ENCODE data around the gene DLG5. TPM values are rescaled to one million over a fixed set of nuclear protein-coding genes. Genes with fewer than 3 reads are reported as not detected.
A peak's percentile ranks its signal among the peaks of the same experiment; 100 is the strongest.

DLG5 gene
- total and polyA plus RNA-seq, 2 donors (not counting 1 experiment from before 2014, with no cell fraction given), result 0.51 to 0.54 TPM

DNA sequence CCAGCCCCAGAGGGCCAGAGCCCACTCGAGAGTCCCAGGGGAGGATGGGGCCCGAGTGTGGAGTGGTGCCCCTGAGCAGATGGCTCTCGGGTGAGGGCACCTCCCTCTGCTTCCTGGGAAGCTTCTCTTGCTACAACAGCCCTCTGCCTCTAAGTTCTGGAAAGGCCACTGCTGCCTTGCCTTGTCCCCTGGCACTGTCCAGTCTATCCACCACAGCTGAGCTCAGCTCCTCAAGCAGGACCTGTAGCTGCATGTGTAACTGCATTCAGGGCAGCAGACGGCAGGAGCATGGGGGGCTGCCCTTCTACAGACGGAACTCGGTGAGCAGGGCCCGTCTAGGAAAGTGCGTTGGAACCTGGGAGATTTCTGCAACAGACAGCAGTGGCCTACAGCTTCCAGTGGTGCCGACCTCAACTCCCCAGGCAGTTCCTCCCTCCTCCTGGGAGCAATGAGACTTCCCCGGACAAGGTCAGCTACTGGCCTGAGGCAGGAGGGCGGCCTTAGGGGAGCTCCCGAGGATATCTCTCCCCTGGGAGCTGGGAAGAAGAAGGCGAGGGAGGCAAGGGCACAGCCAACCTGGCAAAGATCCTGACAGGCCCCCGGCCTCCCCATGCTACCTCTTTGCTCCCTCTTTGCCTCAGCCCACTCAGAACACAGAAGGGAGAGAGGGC is 88.5 kb downstream of the DLG5 start:
- Mint-ChIP-seq H3K9me3 (ENCODE audit: insufficient read depth) (no peaks in the 10 kb centered on the region), H3K27me3 (no peaks in the 10 kb centered on the region), H3K4me1 (peaks cover 9% of the 10 kb centered on the region), H3K27ac (no peak overlapping the region), H3K4me3 (no peak overlapping the region)
- CTCF ChIA-PET, result interaction anchor here (1.2 to 3.0 kb wide), 3 partner anchors 9 to 124 kb away, joined by 5 to 17 read pairs (median 8); no protein-coding TSS in a partner anchor
- TF ChIP-seq, protein P1, sequence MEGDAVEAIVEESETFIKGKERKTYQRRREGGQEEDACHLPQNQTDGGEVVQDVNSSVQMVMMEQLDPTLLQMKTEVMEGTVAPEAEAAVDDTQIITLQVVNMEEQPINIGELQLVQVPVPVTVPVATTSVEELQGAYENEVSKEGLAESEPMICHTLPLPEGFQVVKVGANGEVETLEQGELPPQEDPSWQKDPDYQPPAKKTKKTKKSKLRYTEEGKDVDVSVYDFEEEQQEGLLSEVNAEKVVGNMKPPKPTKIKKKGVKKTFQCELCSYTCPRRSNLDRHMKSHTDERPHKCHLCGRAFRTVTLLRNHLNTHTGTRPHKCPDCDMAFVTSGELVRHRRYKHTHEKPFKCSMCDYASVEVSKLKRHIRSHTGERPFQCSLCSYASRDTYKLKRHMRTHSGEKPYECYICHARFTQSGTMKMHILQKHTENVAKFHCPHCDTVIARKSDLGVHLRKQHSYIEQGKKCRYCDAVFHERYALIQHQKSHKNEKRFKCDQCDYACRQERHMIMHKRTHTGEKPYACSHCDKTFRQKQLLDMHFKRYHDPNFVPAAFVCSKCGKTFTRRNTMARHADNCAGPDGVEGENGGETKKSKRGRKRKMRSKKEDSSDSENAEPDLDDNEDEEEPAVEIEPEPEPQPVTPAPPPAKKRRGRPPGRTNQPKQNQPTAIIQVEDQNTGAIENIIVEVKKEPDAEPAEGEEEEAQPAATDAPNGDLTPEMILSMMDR (IDR thresholded peaks at IDR 0.05), result no peak
- TF ChIP-seq EZH2 (IDR thresholded peaks at IDR 0.05; ENCODE audit: borderline replicate concordance, insufficient read depth, low read depth, low read length, poor library complexity, severe bottlenecking), result no peak
- Histone ChIP-seq H2AFZ (ENCODE audit: insufficient read depth, low read depth, low read length, poor library complexity, severe bottlenecking) (peak overlapping the region; percentile 38), H3K4me1 (ENCODE audit: control insufficient read depth in 2 of 2, insufficient read depth in 2 of 2, low read length in 2 of 2) (peaks cover 0 to 8% of the 10 kb centered on the region in 2 donors), H3K79me2 (ENCODE audit: control insufficient read depth, insufficient read depth, low read length) (no peaks in the 10 kb centered on the region), H3K4me2 (replicated peaks; ENCODE audit: low read depth, low read length, poor library complexity, severe bottlenecking) (no peak overlapping the region), H3K9me3 (ENCODE audit: control extremely low read depth in 1 of 3, control insufficient read depth in 2 of 3, insufficient read depth in 1 of 3, low read length in 2 of 3) (no peaks in the 10 kb centered on the region), H3K9ac (ENCODE audit: low read length) (no peak overlapping the region), H3K4me3 (ENCODE audit: control extremely low read depth in 1 of 5, extremely low read depth in 1 of 5, insufficient read depth in 1 of 5, low read depth in 2 of 5, low read length in 4 of 5) (no peak overlapping the region), H4K20me1 (ENCODE audit: control insufficient read depth, insufficient read depth, low read length, poor library complexity, severe bottlenecking) (no peaks in the 10 kb centered on the region), H3K27ac (ENCODE audit: low read length in 2 of 2) (no peak overlapping the region), H3K27me3 (replicated peaks in 1 of 4; ENCODE audit: control extremely low read depth in 1 of 4, control insufficient read depth in 3 of 4, insufficient read depth in 4 of 4, low read length in 3 of 4) (no peaks in the 10 kb centered on the region), H3K36me3 (replicated peaks in 1 of 2; ENCODE audit: control extremely low read depth in 1 of 2, control insufficient read depth in 1 of 2, extremely low read depth in 1 of 2, insufficient read depth in 2 of 2, low read length in 1 of 2) (no peaks in the 10 kb centered on the region)
- no peak for ATAC-seq (ENCODE audit: low read depth)
- WGBS (ENCODE audit: insufficient coverage), result 82% methylated on average over 10 of the region's 14 CpGs
- POLR2A ChIA-PET, result no interaction called here
- DNase-seq, result no peak
- intact Hi-C loops (cut with micrococcal nuclease), result no loop called here

DNA sequence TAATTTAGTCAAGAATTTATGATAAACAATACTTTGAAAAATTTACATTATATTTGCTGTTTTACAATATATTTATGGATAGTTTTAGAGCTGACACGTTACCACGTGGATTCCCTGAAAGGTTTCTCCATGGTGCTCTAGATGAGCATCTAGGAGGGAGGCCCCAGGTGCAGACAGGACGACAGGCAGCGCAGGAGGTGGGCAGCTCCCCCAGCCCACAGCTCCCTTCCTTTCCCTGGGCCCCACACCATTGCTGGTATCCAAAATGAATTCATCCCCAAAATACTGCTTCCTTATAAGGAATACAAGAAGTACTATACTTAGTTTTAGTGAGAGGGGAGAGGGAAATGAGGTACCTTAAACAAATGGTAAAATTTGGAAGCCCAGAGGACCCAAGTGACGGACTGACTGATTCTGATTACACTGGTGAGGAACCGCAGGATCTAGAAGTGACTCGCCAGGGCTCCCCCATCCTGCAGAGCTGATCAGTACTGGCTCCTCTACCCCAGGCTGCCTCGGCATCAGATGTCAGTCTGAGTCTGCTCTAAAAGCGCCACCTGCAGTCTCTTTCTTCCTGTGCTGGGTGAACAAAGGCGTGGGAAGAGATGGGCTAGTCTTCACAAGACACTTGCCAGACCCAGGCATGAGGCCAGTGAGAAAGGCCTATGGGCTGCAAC is 89.2 kb downstream of the DLG5 start:
- intact Hi-C loops (cut with micrococcal nuclease), result no loop called here
- Histone ChIP-seq H3K9ac (ENCODE audit: low read length) (no peak overlapping the region), H3K4me3 (ENCODE audit: control extremely low read depth in 1 of 5, extremely low read depth in 1 of 5, insufficient read depth in 1 of 5, low read depth in 2 of 5, low read length in 4 of 5) (no peak overlapping the region), H3K36me3 (replicated peaks in 1 of 2; ENCODE audit: control extremely low read depth in 1 of 2, control insufficient read depth in 1 of 2, extremely low read depth in 1 of 2, insufficient read depth in 2 of 2, low read length in 1 of 2) (no peaks in the 10 kb centered on the region), H3K27me3 (replicated peaks in 1 of 4; ENCODE audit: control extremely low read depth in 1 of 4, control insufficient read depth in 3 of 4, insufficient read depth in 4 of 4, low read length in 3 of 4) (no peaks in the 10 kb centered on the region), H3K4me1 (ENCODE audit: control insufficient read depth in 2 of 2, insufficient read depth in 2 of 2, low read length in 2 of 2) (peaks cover 0 to 8% of the 10 kb centered on the region in 2 donors), H3K79me2 (ENCODE audit: control insufficient read depth, insufficient read depth, low read length) (no peaks in the 10 kb centered on the region), H3K4me2 (replicated peaks; ENCODE audit: low read depth, low read length, poor library complexity, severe bottlenecking) (no peak overlapping the region), H3K27ac (ENCODE audit: low read length in 2 of 2) (no peak overlapping the region), H2AFZ (ENCODE audit: insufficient read depth, low read depth, low read length, poor library complexity, severe bottlenecking) (peak overlapping the region; percentile 38), H3K9me3 (ENCODE audit: control extremely low read depth in 1 of 3, control insufficient read depth in 2 of 3, insufficient read depth in 1 of 3, low read length in 2 of 3) (no peaks in the 10 kb centered on the region), H4K20me1 (ENCODE audit: control insufficient read depth, insufficient read depth, low read length, poor library complexity, severe bottlenecking) (no peaks in the 10 kb centered on the region)
- CTCF ChIA-PET, result interaction anchor here (1.0 to 3.0 kb wide), 7 partner anchors 8 to 125 kb away, joined by 3 to 17 read pairs (median 5); no protein-coding TSS in a partner anchor
- POLR2A ChIA-PET, result no interaction called here
- 90% methylated on average over 8 of the region's 10 CpGs for WGBS (ENCODE audit: insufficient coverage)
- Mint-ChIP-seq H3K27me3 (no peaks in the 10 kb centered on the region), H3K9me3 (ENCODE audit: insufficient read depth) (no peaks in the 10 kb centered on the region), H3K4me3 (peak overlapping the region; percentile 19), H3K4me1 (peaks cover 9% of the 10 kb centered on the region), H3K27ac (no peak overlapping the region)
- ATAC-seq (ENCODE audit: low read depth) (peak; percentile 71), DNase-seq (peak; percentile 48)
- no peak for TF ChIP-seq EZH2 (IDR thresholded peaks at IDR 0.05; ENCODE audit: borderline replicate concordance, insufficient read depth, low read depth, low read length, poor library complexity, severe bottlenecking)
- TF ChIP-seq, protein P1 (IDR thresholded peaks at IDR 0.05), result peak; percentile 8
